ENCODE data around the gene ELOVL2. TPM values are rescaled to one million over a fixed set of nuclear protein-coding genes. Genes with fewer than 3 reads are reported as not detected.

ELOVL2 gene
- total RNA-seq, 1 donor from 2014 or later = 0.25 TPM

DNA sequence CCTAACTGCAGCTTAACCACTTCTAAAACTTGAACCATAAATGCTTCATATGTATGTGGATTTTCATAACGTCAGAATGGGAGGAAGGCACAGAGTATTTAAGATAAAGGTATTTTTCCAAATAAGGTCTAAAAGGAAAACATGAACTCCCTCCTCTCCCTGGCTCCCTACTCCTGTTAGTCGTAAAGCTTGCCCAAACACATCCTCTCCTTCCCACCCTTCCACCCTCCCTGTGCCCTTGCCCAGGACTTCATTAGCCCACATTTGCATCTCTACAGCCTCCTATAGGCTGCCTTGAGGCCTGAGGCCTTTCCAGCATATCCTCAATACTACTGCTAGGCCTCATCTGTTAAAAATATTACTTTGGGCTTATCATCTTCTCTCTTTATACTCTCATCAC lies 32.4 kb upstream of the ELOVL2 start:
- Histone ChIP-seq H3K9me3 (no peaks in the 10 kb centered on the region), H3K27ac (no peak overlapping the region), H3K4me1 (no peaks in the 10 kb centered on the region), H3K27me3 (no peaks in the 10 kb centered on the region), H3K4me3 (no peak overlapping the region), H3K36me3 (no peaks in the 10 kb centered on the region)
- intact Hi-C loops (cut with DNase I) = no loop called here
- no peak for TF ChIP-seq POLR2AphosphoS5 (IDR thresholded peaks at IDR 0.05; ENCODE audit: insufficient read depth in 1 of 2, low read depth in 1 of 2)
- TF ChIP-seq POLR2A (IDR thresholded peaks at IDR 0.05) = no peak
- TF ChIP-seq, protein P1, sequence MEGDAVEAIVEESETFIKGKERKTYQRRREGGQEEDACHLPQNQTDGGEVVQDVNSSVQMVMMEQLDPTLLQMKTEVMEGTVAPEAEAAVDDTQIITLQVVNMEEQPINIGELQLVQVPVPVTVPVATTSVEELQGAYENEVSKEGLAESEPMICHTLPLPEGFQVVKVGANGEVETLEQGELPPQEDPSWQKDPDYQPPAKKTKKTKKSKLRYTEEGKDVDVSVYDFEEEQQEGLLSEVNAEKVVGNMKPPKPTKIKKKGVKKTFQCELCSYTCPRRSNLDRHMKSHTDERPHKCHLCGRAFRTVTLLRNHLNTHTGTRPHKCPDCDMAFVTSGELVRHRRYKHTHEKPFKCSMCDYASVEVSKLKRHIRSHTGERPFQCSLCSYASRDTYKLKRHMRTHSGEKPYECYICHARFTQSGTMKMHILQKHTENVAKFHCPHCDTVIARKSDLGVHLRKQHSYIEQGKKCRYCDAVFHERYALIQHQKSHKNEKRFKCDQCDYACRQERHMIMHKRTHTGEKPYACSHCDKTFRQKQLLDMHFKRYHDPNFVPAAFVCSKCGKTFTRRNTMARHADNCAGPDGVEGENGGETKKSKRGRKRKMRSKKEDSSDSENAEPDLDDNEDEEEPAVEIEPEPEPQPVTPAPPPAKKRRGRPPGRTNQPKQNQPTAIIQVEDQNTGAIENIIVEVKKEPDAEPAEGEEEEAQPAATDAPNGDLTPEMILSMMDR (IDR thresholded peaks at IDR 0.05) = no peak
- no peak for DNase-seq (ENCODE audit: extremely low spot score in 2 of 2)

DNA sequence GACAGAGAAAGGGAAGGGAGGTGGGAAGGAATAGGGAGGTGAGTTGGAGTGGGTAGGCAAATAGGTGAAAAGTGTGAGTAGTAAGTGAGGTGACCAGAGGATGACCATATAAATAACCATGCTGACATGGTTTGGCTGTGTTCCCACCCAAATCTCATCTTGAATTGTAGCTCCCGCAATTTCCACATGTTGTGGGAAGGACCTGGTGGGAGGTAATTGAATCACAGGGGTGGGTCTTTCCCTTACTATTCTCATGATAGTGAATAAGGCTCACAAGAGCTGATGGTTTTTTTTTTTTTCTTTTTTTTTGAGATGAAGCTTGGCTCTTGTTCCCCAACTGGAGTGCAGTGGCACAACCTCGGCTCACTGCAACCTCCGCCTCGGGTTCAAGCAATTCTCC lies 28.0 kb upstream of the ELOVL2 start:
- intact Hi-C loops (cut with DNase I) = no loop called here
- DNase-seq (ENCODE audit: extremely low spot score in 2 of 2) = no peak
- no peak overlapping the region for H3K27ac ChIP-seq
- no peaks in the 10 kb centered on the region for H3K36me3 ChIP-seq
- H3K4me1 ChIP-seq = no peaks in the 10 kb centered on the region
- TF ChIP-seq POLR2A (IDR thresholded peaks at IDR 0.05) (no peak), POLR2AphosphoS5 (IDR thresholded peaks at IDR 0.05; ENCODE audit: insufficient read depth in 1 of 2, low read depth in 1 of 2) (no peak)
- TF ChIP-seq, protein P1 (IDR thresholded peaks at IDR 0.05) = no peak
- H3K9me3 ChIP-seq = no peaks in the 10 kb centered on the region
- H3K27me3 ChIP-seq = no peaks in the 10 kb centered on the region
- no peak overlapping the region for H3K4me3 ChIP-seq

DNA sequence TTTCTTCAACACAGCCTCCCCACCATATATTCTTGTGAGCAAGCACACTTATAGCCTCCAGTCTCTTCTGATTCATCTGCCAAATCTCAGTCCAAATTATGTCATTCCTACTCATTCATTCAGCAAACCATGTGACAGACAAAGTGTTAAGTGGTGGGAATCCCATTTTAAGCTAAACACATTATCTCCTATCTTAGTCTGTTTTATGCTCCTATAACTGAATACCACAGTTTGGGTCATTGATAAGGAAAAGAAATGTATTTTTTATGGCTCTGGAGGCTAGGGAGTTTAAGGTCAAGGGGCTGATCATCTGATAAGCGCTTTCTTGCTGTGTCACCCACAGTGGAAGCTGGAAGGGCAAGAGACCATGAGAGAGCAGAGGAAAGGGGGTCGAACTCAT lies 25.7 kb upstream of the ELOVL2 start:
- H3K9me3 ChIP-seq = no peaks in the 10 kb centered on the region
- H3K4me1 ChIP-seq = no peaks in the 10 kb centered on the region
- H3K4me3 ChIP-seq = no peak overlapping the region
- DNase-seq (ENCODE audit: extremely low spot score in 2 of 2) = no peak
- no peak for TF ChIP-seq POLR2A (IDR thresholded peaks at IDR 0.05)
- TF ChIP-seq POLR2AphosphoS5 (IDR thresholded peaks at IDR 0.05; ENCODE audit: insufficient read depth in 1 of 2, low read depth in 1 of 2) = no peak
- TF ChIP-seq, protein P1 (IDR thresholded peaks at IDR 0.05) = no peak
- intact Hi-C loops (cut with DNase I) = loop anchor here (10.0 kb wide), 1 partner anchor 115 kb away; no protein-coding TSS in a partner anchor
- no peaks in the 10 kb centered on the region for H3K27me3 ChIP-seq
- H3K36me3 ChIP-seq = no peaks in the 10 kb centered on the region
- H3K27ac ChIP-seq = no peak overlapping the region

DNA sequence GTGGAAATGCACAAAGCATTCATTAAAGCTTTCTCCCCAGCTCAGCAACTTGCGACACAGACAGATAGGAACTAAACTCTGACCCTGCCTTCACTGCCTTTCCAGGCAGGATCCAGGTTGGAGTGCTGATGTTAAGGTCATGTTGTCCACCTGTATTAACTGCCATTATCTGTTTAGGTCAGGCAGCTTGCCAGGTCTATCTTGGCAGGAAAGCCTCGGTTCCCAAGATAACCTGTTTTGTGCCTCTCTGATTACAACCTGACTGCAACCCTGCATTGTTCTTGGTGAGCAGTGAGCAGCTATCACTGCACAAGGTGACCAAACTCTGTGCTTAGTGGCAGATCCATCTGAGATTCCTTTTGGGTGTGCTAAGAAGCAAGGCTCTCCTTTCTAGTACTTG lies 23.2 kb upstream of the ELOVL2 start:
- no peak for DNase-seq (ENCODE audit: extremely low spot score in 2 of 2)
- H3K4me1 ChIP-seq = no peaks in the 10 kb centered on the region
- intact Hi-C loops (cut with DNase I) = loop anchor here (10.0 kb wide), 1 partner anchor 113 kb away; no protein-coding TSS in a partner anchor
- H3K4me3 ChIP-seq = no peak overlapping the region
- no peaks in the 10 kb centered on the region for H3K9me3 ChIP-seq
- no peaks in the 10 kb centered on the region for H3K27me3 ChIP-seq
- TF ChIP-seq, protein P1 (IDR thresholded peaks at IDR 0.05) = no peak
- no peak for TF ChIP-seq POLR2A (IDR thresholded peaks at IDR 0.05)
- TF ChIP-seq POLR2AphosphoS5 (IDR thresholded peaks at IDR 0.05; ENCODE audit: insufficient read depth in 1 of 2, low read depth in 1 of 2) = no peak
- no peaks in the 10 kb centered on the region for H3K36me3 ChIP-seq
- H3K27ac ChIP-seq = no peak overlapping the region

DNA sequence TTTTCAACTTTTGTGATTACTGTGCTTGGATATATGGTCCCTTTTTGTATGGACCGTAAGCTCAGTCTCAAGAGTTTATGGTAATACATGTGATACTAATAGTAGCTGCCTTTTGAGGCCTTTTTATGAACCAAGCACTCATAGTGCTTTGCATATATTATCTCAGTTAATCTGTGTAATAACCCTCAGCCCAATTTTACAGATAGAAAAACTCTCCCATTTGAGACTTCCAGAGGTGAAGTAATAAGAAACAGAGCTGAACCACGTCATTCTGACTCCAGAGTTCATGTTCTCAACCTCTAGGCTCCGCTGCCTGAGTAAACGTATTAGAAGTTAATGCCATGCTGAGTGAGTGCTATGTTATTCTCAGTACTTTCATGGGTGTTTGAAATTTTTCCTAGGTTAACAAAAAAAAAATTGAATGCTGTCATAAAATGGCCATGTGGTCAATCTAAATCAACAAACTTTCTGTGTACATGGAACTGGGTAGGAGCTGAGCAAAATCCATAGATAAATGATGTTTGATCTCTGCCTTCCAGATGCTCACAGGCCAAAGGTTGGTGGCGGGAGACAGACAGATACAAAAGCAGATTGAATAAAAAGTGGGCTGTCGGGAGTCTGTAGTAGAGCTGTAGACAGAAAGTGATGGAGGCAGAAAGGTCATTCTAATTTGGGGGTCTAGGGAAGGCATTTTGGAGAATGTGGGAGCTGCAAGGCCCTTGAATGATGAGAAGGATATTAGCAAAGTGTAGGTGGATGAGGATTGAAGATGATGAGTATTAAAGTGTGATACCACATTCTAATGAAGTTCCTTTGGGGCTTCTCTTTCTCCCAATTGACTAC lies 22.6 kb upstream of the ELOVL2 start:
- intact Hi-C loops (cut with DNase I) = loop anchor here (10.0 kb wide), 1 partner anchor 112 kb away; no protein-coding TSS in a partner anchor
- H3K27ac ChIP-seq = no peak overlapping the region
- DNase-seq (ENCODE audit: extremely low spot score in 2 of 2) = no peak
- H3K27me3 ChIP-seq = no peaks in the 10 kb centered on the region
- no peaks in the 10 kb centered on the region for H3K36me3 ChIP-seq
- no peaks in the 10 kb centered on the region for H3K9me3 ChIP-seq
- TF ChIP-seq POLR2AphosphoS5 (IDR thresholded peaks at IDR 0.05; ENCODE audit: insufficient read depth in 1 of 2, low read depth in 1 of 2) = no peak
- TF ChIP-seq, protein P1 (IDR thresholded peaks at IDR 0.05) = no peak
- TF ChIP-seq POLR2A (IDR thresholded peaks at IDR 0.05) = no peak
- no peak overlapping the region for H3K4me3 ChIP-seq
- no peaks in the 10 kb centered on the region for H3K4me1 ChIP-seq

All from vagina (tissue), 2 donors.